ENCODE measurements around the gene CKAP4.

CKAP4 gene

GRCh38 chr12:106239951-106240335 is 7.9 kb downstream of the CKAP4 start:
- H3K4me3 ChIP-seq (ENCODE audit: low read length) = no peak overlapping the region
- no peak for TF ChIP-seq ZNF274 (IDR thresholded peaks at IDR 0.05; ENCODE audit: low read depth, low read length)

GRCh38 chr12:106239241-106239950 is 8.4 kb downstream of the CKAP4 start:
- H3K4me3 ChIP-seq (ENCODE audit: low read length) = no peak overlapping the region
- TF ChIP-seq ZNF274 (IDR thresholded peaks at IDR 0.05; ENCODE audit: low read depth, low read length) = no peak

DNA sequence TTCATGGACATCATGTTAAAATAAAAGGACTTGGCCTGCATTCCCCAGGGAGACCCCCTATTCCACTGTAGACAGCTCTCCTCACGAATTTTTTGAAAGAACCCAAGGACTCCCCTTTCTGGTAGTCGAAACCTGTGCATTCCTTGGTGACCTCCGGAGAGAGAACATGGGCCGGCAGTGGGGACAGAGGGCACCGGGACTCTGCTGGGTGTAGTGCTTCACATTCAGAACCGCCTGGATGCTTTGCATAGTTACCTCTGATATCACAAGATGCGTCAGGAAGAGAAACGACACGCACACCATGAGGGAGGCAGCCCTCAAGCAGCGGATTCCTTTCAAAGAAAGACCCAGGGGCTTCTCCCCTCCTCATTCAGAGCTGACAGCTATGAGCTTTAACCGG is 9.7 kb downstream of the CKAP4 start:
- no peak for TF ChIP-seq ZNF274 (IDR thresholded peaks at IDR 0.05; ENCODE audit: low read depth, low read length)
- no peak overlapping the region for H3K4me3 ChIP-seq (ENCODE audit: low read length)

DNA sequence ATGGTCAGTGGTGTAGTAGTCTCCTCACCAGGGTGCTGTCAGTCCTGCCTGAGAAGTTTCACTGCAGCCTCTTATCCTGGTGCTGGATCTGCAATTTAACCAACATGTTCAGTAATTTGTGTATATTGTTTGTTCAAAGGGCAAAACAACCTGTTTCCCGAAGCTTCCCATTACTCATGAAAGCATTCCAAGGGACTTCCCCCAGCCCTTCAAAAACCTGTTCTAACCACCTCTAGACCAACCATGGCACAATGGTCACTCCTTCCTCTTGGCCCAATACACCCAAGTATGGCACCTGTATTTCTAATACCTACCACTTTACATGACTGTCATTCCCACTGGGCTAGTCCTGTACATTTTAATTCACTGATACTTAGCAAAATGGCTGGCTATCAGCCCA is 12.1 kb downstream of the CKAP4 start:
- no peak for TF ChIP-seq ZNF274 (IDR thresholded peaks at IDR 0.05; ENCODE audit: low read depth, low read length)
- H3K4me3 ChIP-seq (ENCODE audit: low read length) = no peak overlapping the region

DNA sequence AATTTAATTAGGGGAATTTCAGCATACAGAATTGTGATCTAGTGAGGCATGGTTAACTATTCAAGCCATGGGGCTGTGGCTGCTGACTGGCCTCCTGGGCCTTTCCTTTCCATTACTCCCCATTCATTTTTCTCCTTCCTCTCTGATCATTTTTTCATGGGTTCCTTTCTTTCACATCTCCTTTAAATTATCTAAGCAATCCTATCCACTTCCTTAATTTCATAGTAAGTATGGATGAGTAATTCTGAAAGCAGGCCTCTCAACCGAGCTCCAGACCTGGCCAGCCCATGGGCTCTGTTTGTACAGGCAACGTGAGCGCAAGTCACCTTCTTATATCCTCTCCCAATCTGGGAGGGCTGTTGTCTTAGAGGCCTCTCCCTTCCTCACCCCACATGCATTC is 13.4 kb downstream of the CKAP4 start:
- TF ChIP-seq ZNF274 (IDR thresholded peaks at IDR 0.05; ENCODE audit: low read depth, low read length) = no peak
- H3K4me3 ChIP-seq (ENCODE audit: low read length) = no peak overlapping the region

DNA sequence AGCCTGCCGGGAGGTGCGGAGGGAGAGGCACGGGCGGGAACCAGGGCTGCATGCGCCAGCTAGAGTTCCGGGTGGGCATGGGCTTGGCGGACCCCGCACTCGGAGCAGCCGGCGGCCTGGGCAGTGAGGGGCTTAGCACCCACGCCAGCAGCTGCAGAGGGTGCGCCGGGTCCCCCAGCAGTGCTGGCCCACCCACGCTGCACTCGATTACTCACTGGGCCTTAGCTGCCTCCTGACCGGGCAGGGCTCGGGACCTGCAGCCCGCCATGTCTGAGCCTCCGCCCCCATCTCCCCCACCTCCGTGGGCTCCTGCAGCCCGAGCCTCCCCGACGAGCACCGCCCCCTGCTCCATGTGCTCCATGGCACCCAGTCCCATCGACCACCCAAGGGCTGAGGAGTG is 14.8 kb downstream of the CKAP4 start:
- TF ChIP-seq ZNF274 (IDR thresholded peaks at IDR 0.05; ENCODE audit: low read depth, low read length) = no peak
- H3K4me3 ChIP-seq (ENCODE audit: low read length) = no peak overlapping the region

DNA sequence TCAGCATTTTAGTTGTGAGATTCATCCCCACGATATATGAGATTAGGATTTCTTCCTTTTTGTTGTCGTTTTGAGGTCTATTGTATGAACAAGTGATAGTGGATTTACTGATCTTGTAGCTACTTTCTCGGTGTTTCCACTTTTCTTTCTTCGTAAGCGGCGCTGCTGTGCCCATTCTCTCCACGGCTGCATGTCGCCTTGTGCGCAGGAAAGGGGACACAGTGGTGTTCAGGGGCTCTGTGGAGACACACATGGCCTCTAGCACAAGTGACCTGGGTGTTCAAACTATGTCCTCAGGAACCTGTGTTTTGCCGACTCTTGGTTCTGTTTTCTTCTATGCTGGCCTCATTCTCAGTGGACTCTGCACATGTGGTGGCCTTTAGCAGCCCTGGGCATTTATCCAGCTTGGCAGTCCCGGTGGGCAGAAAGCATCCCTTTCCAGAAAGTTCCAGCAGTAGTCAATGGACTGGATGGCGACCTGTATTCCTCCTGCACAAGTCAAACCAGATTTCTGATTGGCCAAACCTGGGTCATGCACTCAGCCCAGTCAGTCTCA is 18.7 kb downstream of the CKAP4 start:
- TF ChIP-seq ZNF274 (IDR thresholded peaks at IDR 0.05; ENCODE audit: low read depth, low read length) = no peak

DNA sequence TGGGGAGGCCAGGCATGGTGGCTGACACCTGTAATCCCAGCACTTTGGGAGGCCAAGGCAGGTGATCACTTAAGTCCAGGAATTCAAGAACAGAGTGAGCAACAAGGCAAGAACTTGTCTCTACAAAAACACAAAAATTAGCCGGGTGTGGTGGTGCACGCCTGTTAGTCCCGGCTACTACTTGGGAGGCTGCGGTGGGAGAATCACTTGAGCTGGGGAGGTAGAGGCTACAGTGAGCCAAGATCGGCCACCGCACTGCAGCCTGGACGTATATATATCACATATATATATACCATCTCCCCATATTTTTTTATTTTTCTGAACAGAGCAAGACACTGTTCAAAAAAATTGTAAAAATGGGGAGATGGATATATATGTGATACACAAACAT is 19.5 kb downstream of the CKAP4 start:
- no peak for TF ChIP-seq ZNF274 (IDR thresholded peaks at IDR 0.05; ENCODE audit: low read depth, low read length)
- no peak overlapping the region for H3K4me3 ChIP-seq (ENCODE audit: low read length)

More for the DNA sequence above, 18.7 kb downstream of the CKAP4 start:
- no peak overlapping the region for H3K4me3 ChIP-seq (ENCODE audit: low read length)

GRCh38 chr12:106227641-106228319 is 20.0 kb downstream of the CKAP4 start:
- H3K4me3 ChIP-seq (ENCODE audit: low read length) = no peak overlapping the region
- no peak for TF ChIP-seq ZNF274 (IDR thresholded peaks at IDR 0.05; ENCODE audit: low read depth, low read length)

DNA sequence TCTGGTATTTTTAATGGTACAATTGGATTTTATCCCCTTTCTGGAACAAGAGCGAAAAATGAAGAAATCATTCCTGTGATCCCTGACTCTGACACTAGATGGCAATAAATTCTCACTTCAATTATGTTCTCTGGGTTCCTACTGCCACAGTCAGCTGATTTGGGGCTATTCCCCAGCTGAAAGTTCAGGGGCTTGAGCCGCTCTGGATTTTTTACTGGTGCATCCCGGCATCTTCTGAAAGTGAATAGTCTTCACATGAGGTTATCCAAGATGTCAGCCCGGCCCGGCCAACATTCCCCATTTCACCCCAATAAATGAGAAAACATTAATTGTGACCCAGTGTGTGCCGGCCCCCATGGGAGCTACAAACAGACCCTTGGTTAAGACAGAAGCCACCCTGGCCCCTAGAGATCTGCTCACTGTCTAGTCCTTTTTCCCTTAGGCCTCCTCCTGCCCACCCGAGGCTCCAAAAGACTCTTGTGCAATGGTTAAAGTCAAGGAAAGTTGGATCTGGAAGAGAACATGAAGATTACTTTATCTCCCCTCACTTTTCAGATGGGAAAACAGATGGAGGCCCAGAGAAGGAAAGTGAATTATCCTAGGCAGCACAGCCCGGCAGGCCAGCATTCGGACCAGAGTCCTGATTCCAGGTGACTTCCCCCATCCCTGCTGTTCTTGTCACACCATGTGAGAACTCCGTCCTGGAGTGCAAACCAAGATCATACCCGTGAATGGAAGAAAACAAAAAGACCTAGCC is 20.8 kb downstream of the CKAP4 start:
- no peak for TF ChIP-seq ZNF274 (IDR thresholded peaks at IDR 0.05; ENCODE audit: low read depth, low read length)
- H3K4me3 ChIP-seq (ENCODE audit: low read length) = no peak overlapping the region

GRCh38 chr12:106224355-106224706 is 23.5 kb downstream of the CKAP4 start:
- no peak overlapping the region for H3K4me3 ChIP-seq (ENCODE audit: low read length)
- TF ChIP-seq ZNF274 (IDR thresholded peaks at IDR 0.05; ENCODE audit: low read depth, low read length) = no peak

- no peak for TF ChIP-seq ZNF274 (IDR thresholded peaks at IDR 0.05; ENCODE audit: low read depth, low read length)
- no peak overlapping the region for H3K4me3 ChIP-seq (ENCODE audit: low read length)
These were observed 24.1 kb downstream of the CKAP4 start for GRCh38 chr12:106223485-106224354.

- TF ChIP-seq ZNF274 (IDR thresholded peaks at IDR 0.05; ENCODE audit: low read depth, low read length) = no peak
- no peak overlapping the region for H3K4me3 ChIP-seq (ENCODE audit: low read length)
These were observed 27.3 kb downstream of the CKAP4 start for GRCh38 chr12:106220536-106220935.

DNA sequence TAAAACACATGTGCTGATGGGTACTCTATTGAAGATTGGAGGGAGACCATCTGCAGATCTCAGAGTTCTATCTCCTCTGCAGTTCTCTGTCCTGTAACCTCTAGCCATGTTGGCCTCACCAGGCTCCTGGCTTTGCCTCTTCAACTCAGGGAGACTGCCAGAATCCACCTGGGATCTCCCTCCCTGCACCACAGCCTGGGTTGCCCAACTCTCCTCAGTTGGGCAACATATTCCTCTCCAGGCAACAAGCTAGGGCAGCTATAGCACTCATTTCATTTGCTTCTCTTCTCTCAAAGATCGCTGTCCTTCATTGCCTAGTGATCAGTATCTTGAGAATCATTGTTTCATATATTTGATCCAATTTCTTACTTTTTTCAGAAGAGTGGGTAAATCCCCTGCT is 28.8 kb downstream of the CKAP4 start:
- no peak for TF ChIP-seq ZNF274 (IDR thresholded peaks at IDR 0.05; ENCODE audit: low read depth, low read length)
- no peak overlapping the region for H3K4me3 ChIP-seq (ENCODE audit: low read length)

All from GM08714 (cell line).